GM19099 (cell line): ENCODE measurements around the gene SIN3A.
A peak's percentile ranks its signal among the peaks of the same experiment; 100 is the strongest.

Source experiments
- POLR2A ChIP-seq: IDR thresholded peaks from 3 replicates; pipeline ENCODE4 v1.6.1; 2011; ENCODE audit warnings: low read depth; ENCODE audit not compliant: insufficient read length; ENCODE audit errors: extremely low read depth

SIN3A gene

DNA sequence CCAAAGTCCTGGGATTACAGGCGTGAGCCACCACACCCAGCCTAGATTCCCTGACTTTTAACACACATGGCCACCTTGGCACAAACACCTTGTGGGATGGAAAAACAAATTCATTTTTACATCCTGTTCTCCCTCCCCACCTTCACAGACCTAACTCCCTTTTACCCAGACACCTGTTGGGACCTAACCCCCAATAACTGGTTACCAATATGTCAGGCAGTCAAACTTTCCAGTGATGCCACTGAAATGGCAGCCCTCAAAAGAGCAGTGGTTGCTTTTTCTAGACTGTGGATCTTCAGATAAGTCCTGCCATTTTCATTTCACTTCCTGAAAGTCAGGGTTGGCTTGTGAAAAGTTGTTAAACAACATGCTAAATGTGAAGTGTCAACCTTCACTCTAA is 34.9 kb downstream of the SIN3A start:
- TF ChIP-seq POLR2A = no peak

DNA sequence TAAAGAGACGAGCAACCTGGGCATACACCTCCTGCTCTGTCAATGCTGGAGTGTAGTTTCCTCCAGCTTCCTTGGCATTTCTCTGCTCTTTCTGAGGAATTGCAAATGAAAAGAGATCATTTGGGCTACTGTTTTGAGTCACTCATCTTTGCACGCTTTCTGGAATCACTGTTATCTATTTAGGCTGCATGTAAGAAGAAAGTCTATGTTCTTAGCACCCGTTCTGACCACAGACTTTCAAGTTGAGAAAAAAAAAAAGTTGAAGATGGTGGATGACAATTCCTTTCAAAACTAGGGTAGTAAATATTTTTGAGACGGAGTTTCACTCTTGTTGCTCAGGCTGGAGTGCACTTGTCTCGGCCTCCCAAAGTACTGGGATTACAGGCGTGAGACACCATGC is 41.3 kb downstream of the SIN3A start:
- TF ChIP-seq POLR2A = no peak

DNA sequence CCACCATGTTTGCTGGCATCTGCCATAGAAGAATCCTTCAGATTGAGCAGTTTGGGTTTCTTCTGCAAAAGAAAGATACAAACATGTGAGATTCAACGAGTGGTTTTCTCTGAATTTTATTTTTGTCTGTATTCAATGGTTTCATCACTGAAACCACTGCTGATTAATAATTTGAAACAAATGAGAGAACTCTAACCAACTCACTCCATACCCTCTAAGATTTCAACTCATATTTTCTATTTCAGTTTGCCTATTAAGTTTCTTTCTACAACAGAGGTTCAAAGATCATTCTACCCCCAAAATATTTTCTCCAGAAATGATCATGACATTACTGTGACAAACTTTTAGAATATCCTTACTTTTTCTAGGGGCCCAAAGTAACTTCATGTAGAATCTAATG is 44.4 kb downstream of the SIN3A start:
- no peak for TF ChIP-seq POLR2A

DNA sequence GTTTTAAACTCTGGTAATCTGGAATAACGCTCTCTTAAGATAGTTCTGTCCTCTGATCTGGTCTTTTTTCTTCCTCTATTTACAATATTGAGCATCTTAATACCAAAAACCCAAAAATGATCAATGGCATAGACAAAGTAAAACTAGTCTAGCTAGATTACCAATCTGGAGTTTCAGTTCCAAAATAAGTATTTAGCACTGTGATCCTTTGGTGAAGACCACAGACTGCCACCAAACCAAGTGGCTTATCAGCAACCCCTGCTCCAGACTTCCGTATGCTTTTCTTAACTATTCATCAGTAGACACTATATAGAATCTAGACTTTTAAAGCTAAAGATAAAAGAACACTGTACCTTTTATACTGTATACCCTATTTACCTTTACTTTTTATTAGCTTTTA is 47.6 kb downstream of the SIN3A start:
- TF ChIP-seq POLR2A = no peak

DNA sequence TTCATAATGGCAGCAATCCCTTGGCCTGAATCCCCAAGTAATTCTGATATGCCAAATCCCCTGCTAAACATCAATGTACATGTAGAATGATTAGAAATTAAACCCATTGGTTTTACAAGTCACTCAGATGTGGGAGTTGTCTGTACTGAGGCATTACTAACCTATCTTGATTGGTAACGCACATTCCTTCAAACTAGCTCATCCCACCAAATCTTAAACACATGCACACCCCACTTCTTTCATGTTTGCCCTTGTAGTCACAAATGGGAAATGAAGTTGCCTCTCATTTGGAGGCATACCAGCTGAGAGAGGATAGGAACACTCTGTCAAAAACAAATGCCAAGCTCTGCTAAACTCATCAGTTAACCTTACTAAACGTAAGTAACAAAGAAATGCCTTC is 54.0 kb downstream of the SIN3A start:
- TF ChIP-seq POLR2A = no peak

DNA sequence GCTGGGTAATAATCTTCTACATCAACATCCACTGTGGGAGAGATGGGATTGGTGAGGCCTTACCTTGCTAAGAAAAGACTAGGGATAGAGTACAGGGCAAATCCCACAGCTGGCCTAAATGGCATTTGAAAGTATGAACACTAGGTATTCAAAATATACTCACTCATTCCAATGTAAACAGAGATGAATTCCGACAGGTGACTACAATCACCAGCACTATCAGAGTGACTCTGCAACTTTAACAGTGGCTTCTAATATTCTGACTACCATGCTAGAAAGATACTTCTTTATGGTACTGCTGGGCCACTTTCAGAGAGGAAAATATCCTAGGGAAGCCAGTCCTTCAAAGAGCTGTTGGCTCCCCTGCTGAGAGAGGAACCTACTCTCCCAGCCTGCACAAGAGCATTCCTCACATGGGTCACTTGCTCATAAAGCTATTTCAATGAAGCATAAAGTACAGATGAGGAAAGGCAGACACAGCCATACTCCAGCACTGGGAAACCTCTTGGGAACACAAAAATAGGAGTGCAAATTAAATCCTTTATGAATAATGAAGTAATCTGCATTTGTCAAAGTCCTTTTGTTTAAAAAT is 61.6 kb downstream of the SIN3A start:
- no peak for TF ChIP-seq POLR2A

DNA sequence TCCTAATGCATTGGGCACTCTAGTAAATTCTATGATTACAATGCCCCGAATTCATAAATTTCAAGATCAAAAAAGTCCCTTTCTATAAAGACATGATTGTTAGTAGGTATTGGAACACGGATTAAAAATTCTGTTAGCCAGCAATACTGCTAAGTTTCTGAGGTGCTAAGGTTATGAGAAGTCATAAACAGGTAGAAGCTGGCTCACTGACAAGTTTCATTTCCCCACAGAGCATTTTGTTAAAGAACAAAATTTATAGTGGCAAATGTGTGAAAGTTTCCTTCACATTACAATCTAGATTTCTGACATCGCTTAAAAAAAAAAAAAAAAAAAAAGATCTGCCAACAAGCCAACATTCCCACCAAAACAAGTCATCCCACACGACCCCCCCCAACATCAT is 70.7 kb downstream of the SIN3A start:
- TF ChIP-seq POLR2A = no peak

DNA sequence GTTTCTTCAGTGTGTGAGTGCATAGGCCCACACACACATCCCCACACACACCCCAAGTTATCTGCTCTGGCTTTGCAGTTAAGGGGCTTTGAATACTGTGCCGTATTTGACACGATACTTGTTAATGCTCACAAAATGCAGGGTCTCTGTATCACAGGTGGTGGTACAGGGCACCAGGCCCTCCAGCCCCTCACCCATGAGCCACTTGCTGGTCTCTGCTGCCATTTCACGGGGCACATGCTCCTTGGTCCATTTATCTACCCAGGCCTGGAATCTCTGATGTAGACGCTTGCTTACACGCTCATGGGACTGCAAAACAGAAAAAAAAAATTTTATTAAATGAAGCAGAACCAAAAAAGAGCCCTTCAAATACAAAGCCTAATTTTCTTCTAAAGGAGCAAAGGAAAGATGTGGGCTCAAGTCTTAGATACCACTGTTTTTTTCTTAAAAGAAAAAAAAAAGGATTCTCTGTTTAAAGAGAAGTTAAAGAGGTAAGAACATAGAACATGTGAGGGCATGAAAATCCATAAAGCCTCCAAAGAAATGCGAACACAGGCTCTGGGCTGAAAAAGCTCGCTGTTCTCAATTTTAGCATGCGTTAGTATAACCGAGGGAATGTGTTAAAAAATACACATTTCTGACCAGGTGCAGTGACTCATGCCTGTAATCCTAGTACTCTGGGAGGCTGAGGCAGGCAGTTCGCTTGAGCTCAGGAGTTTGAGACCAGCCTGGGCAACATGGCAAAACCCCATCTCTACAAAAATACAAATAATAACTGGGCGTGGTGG is 79.4 kb downstream of the SIN3A start:
- no peak for TF ChIP-seq POLR2A

DNA sequence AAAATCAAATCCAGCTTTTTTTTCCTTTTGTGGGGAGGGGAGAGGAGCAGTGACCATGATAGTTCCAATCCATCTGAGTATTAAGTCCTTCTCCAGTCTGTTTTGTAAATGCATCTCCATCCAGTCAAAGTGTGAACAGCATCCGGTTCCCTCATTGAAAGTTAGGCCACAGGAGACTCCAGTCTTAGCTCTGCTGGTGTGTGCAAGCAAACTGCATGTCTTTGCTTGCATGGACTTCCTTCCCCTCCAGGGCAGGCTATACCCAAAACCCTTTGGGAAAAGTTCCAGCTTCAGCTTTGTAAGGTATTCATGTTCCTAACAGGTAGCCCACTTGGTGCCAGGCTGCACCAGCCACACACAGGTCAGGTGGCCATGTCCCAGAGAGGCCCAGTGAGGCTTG is 80.0 kb downstream of the SIN3A start:
- TF ChIP-seq POLR2A = no peak

DNA sequence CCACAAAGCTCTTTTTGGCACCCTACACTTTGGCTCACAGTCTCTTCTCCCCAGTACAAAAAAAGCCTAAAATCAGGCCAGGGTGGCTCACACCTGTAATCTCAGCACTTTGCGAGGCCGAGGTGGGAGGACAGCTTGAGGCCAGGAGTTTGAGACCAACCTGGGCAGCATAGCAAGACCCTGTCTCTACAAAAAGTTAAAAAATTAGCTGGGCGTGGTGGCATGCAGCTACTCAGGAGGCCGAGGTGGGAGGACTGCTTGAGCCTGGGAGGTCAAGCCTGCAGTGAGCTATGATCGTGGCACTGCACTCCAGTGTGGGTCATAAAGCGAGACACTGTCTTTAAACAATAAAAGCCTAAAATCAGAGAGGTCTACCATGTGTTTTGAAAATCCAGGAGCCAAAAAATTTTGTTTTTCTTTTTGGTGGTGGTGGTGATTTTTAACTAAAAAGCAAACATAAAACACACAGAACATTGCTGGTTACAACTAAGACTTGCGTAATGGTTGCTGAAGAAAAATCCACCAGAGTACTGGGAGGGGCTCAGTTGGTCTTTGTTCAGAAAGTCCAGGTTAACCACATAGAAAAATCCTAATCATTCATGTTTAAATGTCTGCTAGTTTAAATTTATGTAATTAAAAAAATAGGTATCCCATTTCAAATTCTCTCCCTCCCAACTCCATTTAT is 81.5 kb downstream of the SIN3A start:
- no peak for TF ChIP-seq POLR2A

DNA sequence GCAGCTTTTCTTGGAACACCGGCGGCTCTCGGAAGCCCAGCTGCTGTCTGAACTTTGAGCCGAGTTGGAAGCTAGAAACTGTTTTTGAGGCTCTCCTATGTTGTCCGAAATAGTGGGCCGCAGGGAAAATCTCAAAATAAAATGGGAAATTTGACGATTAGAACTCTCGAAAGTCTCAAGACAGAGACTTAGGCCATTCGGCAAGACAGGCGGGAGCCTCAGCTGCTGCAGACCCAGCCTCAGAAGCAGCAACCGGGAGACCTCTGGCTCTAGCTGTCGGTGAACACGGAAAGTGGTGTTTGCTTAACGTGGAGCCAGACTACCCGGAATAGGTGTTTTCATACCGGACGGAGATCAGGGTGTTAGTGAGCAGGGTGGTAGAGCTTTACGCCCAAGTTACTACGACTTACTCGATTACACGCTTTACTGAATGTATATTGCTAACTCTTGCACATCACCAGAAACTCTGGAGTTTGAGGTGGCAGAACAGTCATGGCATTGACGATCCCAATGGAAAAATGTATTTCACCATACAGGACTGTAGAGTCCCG is 82.7 kb downstream of the SIN3A start:
- TF ChIP-seq POLR2A = no peak

DNA sequence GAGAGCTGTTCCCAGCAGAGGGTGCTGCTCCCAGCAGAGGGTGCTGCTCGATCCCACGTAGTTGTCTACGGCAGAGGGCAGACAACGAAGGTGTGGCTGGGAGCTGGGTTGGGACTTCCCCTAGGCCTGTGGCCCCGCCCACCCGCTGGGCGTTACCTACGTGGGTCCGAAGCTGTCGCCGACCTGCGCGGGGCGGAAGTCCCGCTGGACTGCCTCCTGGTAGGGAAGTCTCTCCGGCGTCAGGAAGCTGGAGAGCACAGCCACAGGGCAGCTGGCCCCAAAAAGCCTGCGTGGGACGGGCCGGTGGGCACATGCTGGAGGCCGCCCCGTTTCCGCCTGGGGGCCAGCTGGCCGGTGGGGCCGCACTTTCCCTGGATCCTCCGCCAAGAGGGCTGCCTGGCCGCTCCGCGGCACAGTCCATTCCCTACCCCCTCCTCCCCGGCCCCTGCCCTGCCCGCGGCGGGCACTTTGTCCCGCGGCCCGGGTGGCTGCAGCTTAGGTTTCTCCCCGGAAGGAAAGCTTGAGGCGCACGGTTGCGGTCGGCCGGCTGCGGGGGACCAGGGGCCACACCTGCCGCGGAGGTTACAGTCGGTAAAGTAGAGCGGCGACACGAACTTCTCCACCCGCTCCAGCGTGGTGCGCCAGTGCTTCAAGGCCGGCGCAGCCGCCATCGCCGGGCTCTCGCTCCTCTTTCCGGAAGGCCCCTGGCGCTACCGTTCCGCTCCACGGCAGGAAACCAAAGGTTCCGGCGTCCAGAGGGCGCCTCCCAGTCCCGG is 83.4 kb downstream of the SIN3A start, which contains the start of gene MAN2C1:
MAN2C1 (minus strand) TSS at position 695 of the 776 bp plus-strand sequence; CDS start at position 671, 24 bp downstream.
- peak; percentile 96 for TF ChIP-seq POLR2A

DNA sequence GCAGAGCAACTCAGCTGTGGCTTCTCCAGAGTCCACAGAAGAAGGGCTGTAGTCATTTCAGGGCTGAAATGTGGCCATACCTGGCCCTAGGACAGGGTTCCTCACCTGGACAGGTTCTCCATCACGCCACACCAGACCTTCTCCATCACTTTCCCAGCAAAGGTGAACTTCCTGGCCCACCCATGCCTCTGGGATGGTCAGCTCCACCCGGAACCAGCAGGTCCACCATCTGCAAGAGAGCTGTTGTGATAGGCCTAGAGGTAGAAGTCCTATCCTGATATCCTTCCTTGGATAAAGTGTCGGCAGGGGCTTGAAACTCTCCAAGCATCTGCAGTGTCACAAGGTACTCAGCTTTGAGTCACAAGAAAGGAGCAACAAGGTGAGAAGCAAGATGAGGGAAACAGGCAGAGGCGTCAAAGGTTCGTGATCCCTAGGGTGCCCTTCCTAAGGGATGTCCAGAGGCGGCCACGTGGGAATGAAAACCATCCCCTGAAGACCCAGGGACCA is 84.0 kb downstream of the SIN3A start:
- no peak for TF ChIP-seq POLR2A

DNA sequence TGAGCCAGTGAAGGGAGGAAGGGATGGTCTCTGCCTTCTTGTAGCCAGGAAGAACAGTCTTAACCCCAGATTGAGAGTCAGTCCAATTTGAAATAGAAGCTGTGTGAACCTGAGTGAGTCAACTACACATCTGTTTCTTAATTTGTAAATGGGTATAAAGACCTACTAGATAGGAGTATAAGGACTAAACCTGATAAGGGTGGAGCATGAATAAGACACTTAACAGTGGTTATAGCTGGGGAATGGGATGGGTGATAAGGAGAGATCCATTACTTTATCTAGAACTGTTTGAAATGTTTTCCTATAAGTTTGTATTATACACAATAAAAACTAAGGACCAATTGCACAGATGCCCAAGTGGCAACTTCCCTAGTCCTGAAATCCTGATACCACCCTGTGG is 84.5 kb downstream of the SIN3A start:
- TF ChIP-seq POLR2A = no peak

DNA sequence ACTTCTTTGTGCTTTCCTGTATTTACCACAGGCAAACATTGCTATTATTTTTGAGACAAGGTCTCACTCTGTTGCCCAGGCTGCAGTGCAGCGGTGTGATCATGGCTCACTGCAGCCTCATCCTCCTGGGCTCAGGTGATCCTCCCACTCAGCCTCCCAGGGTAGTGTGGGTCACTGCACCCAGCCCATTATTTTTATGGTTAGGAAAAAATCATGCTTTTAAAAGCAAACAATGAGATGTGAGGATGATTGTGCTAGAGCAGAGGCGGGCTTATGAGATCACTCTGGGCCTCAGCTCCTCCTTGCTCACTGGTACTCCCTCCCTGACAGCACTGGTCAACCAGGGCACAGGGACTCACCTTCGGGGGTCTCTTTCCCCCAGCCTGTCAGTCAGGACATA is 85.3 kb downstream of the SIN3A start:
- TF ChIP-seq POLR2A = no peak
